Glomerular endothelial cell (primary cell): Measurements from ENCODE around the gene CFAP46. TPM values are rescaled to one million over a fixed set of nuclear protein-coding genes. Genes with fewer than 3 reads are reported as not detected.

Source experiments
- DNase-seq: peaks from one replicate; pipeline ENCODE4 v3.0.0-alpha.2; 2011; ENCODE audit warnings: low read depth, low spot score; ENCODE audit errors: extremely low read depth
- total RNA-seq: library from RNA; depleted of rRNA; stranded (reverse); fragments of >200 nt; gene quantifications from 2 replicates; pipeline ENCODE4 v1.2.3, GENCODE V29; 2015

CFAP46 gene
- total RNA-seq, 1 donor from 2014 or later: 1.9 TPM

DNA sequence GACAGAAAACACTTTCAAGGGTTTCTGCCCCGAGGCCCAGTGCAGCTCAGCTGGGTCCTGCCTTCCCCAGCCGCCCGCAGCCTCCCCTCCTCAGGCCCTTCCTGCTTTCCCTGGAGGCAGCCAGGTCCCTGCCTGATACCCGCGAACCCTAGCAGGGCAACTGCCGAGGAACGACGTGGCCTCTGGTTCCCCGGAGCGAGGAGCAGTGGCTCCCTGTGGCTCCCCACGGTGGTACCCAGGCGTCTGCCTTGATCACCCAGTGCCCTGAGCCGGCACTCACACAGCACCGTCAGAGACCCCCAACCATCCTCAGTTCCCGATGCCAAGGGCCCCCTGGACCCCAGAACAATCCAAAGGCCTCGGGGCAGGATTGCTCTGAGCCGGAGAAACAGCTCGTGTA lies 58.3 kb downstream of the CFAP46 start:
- DNase-seq: no peak

DNA sequence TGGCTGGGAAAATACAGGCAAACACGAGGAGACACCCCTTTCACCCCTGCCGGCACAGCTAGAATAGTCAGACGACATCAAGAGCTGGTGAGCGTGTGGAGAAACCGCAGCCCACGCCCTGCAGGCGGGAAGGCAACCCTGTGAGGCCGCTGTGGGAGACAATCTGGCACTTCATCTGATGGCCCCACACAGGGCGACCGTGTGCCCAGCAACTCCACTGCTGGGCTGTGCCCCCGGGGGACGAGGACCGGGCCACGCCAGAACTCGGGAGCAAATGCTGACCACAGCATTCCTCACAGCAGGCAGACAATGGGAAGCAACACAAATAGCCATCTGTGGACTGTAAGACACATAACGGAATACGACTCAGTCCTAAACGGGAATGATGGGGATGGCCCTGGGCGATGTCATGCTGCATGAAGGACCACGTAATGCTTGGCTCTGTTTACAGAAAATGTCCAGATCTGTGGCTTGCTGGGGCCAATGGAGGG lies 58.9 kb downstream of the CFAP46 start:
- DNase-seq: no peak

DNA sequence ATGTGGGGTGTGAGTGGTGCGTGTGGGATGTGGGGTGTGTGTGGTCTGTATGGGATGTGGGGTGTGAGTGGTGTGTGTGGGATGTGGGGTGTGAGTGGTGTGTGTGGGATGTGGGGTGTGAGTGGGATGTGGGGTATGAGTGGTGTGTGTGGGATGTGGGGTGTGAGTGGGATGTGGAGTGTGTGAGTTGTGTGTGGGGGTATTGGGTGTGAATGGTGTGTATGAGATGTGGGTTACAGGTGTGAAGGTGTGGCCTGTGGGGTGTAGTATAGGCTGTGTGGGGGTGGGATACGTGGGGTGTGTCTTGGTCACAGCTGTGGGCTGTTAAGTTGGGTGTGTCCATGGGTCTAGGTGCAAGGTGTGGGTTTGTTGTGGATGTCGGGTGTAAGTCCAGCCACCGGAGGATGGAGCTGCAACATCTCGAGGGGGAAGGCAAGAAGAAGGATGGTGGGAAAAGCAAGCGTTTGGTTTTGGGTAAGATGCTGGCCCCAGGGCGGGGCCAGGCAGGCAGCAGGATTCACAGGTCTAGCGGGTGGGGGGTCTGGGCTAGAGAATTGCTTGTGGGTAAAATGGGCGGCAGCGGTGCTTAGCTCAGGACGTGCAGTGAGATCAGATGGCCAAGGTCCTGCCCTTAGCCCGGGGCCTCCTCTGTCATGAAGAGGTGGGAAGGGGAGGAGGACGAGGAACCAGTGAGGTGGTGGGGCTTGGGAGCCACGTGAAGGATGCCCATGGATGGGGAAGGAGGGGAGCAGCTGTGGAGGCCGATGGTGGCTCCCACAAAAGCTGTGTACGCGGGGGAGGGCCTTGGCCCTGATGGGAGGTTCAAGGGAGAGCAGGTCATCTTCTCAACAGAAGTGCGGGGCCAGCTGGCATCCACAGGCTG lies 60.1 kb downstream of the CFAP46 start:
- no peak for DNase-seq

DNA sequence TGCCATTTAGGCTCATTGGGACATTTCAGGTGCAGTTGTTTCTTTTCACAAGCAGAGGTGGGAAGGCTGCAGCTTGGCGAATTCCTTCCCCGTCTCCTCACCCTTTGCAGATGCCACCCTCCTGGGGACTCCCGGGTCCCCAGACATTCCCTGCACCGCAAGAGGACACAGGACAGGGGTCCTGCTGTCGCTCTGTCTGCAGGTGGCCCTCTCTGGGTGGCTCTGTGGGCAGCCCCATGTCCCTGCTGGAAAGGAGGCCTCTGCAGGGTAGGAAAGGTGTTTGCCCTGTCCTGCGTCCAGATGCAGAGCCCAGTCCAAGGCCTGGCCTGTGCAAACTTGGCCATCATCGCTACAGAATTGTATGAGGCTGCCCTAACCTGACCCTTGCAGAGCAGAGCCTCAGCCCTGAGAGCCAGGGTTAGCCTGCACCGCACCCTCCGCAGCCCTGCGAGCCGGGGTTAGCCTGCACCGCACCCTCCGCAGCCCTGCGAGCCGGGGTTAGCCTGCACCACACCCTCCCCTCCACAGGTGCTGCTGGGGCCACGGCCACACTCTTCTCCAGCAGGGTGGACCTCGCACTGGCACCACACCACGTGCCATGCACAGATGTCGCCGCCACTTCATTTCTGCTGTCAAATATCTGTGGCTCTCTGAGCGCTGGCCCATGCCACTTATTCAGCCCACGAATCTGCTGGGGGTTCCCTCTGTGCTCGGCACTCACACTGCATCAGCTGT lies 61.0 kb downstream of the CFAP46 start:
- no peak for DNase-seq

DNA sequence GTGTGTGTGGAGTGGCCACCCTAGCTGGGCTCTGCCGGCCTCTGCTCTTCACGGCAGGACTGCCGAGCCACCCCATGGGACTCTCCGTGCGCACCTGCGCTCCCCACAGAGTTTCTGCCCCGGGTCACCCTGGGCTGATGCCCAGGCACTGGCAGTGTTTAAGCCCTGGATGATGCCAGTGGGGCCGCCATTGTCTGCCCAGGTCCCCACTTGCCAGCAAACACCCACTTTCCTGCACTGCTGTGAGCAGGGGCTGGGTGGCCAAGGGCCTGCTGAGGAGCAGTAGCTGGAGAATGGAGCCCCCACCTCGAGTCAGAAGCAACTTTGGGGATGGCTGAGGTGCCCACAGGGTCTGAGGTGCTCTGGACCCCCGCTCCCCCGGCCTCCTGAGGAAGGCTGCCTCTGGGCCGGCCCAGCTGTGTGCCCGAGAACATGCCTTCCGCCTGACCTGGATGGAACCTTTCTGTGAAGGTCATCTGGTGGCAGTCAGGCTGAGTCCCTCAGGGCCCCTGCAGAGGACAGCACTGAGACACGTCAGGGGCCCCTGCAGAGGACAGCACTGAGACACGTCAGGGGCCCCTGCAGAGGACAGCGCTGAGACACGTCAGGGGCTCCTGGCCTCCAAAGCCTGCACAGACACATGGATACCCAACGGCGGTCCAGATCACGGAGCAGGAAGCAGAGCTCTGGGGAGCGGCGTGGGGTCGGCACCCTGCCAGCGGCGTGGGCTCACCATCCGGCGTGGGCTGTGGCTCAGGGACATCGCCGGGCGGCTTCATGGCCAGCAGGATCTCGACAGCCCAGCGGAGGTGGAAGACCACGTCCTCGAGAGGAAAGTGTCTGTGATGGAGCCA lies 62.0 kb downstream of the CFAP46 start:
- no peak for DNase-seq

DNA sequence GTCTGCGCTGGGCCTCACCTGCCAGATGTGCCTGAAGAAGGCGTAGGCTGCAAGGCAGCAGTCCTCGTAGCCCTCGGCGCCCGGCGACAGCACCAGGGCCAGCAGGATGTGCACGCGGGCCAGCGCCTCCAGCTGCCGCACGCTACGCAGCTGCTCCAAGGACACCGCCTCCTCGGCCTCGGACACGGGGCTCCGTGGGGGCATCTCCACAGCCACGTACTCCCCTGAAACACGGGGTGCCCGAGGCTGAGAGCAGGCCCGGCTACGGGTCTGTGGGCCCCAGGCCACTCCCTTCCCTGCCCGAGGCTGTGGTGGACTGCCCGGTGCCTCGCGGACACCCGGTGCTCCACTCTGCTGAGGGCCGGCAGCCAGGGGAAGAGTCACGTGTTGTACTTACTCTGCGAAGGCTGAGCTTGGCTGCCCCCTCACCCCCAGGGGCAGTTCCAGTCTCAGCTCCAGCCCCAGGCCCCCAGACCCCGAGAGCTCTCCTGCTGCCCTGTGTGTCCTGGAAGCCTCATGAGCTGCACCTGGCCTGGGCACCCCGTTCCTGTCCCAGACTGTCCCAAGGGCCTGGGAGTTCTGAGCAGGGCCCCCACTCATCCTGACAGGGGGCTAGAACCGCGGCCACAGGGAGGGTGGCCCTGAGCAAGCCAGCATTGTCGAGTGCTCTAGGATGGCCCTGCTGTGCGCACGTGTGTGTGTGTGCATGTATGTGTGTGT lies 62.8 kb downstream of the CFAP46 start:
- DNase-seq: no peak

DNA sequence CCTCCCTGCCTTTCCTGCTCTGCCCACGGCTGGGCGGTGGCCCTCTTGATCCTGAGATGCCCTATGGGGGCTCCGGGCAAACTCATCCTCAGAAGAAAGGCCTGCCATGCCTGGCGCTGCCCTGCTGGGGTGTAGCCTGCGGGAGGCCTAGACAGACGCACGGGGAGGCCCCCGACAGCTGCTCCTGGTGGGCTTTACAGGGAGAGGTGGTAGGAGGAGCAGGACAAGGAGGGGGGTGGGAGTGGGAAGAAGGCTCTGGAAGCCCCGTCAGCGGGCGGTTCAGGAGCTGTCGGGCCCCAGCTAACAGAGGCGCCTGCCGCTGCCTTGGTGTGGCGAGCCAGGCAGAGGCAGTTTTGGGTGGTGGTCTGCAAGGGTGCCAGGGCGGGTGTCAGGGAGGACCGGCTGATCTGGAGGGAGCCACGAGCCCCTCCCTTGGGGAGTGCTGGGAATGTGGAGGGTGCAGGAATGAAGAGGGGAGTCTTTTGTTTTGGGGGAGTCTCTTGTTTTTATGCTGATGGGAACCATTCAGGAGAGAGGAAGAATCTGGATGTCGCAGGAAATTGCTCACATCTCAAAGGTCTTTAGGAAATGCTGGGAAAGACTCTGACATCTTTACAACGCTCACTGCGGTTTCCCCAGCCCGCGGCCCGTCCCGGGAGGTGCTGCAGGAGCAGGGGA lies 63.5 kb downstream of the CFAP46 start:
- DNase-seq: no peak

DNA sequence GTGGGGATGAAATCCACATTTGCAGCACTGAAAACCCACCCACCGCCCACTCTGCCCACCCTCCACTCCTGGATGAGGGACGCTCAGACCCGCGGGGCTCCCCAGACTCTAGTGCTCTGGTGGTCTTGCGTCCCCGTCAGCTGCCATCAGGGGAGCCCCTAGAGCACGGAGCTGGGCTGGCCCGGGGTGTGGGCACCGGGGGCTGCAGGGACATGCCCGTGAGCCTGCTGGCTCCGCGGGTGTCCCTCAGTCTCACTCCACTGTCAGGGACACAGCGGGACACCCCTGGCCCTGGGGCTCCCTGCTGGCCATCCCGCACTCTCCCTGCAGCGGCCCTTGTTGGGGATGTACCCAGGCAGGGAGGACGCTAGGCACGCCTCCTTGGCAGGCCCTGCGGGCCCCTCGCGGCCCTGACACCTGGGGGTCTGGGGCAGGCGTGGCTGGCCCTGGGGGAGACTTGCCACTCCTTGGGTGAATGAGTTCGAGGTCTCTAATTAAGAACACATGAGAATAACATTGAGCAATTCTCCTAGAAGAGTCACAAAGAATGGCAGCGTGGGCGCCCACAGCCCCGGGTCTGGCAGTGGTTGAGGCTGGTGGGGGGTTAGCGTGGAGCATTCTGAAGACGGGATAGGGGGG lies 64.2 kb downstream of the CFAP46 start:
- no peak for DNase-seq

DNA sequence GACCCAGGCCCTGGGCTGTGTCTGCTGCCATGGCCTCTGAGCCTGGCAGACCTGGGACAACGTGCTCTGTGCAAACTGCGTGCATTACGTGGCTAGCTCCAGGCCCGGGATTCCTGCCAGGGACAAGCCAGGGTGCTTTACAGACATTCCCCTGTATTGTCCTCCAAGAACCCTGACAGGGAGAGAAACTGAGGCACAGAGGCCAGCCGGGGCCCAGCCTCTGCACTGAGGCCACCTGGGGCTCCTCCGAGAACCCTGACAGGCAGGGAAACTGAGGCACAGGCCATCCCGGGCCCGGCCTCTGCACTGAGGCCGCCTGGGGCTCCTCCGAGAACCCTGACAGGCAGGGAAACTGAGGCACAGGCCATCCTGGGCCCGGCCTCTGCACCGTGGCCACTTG lies 64.9 kb downstream of the CFAP46 start:
- no peak for DNase-seq

DNA sequence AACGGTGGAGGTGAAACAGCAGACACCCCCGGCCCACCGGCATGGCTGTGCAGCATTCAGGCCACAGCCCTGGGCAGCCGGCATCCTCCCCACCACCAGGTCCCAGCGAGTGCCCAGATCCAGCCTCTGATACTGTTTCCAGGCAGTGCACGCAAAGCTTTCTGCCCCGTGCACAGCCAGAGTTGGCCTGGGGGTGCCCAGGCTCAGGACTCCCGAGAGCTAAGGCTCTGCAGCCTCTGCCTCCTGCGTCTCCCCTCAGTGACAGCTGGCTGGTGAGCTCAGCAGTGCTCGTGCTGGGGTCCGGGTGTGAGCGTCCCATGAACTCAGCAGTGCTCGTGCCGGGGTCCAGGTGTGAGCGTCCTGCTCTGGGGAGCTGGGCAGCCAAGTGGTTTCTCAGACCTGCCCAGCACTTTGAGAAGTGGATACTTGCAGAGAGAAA lies 65.4 kb downstream of the CFAP46 start:
- no peak for DNase-seq

DNA sequence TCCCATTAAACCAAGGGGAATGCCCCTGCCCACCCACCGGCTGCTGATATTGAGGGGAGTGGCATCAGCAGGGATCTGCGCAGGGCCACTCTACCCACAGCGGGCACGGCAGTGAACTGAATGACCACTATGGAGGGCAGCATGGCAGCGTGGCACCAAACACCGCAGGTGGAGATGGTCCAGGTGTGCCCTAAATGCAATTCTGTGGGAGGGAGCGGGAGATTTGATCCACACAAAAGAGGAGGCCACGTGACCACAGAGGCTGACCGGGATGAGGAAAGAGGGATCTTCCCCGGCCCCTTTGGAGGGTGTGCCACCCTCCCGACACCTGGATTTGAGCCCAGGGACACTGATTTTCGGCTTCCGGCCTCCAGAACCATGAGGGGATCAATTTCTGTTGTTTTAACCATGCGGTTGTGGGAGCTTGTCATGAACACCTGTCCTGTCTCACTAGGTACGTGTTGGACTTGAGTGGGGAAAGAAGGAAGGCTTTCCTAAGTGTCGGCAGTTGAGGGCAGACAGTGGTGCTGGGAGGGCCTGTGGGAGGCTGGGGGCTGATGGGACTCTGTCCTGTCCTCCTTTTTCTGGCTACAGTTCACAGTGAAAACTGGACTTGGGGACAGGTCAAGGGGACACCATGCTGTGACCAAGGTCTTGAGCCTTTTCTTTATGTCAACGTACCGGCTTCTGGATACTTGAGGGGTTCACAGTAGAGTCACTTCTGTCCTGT lies 66.1 kb downstream of the CFAP46 start:
- no peak for DNase-seq

DNA sequence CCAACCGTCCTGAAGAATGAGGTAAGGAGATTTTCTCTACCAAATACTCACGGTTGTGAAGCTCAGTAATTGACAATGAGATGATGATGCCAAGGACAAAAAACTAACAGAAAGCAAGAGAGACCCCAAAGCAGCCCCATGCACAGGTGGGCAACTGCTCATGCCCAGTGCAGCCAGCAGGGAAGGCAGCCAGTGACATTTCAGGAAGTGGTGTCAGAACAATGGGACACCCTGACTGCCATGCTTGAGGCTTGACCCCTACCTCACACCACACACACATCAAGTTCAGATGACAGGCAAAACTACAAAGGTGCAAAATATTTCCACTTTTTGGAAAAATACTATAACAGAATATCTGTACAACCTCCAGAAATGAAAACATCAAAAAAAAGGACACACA lies 66.9 kb downstream of the CFAP46 start:
- DNase-seq: no peak

DNA sequence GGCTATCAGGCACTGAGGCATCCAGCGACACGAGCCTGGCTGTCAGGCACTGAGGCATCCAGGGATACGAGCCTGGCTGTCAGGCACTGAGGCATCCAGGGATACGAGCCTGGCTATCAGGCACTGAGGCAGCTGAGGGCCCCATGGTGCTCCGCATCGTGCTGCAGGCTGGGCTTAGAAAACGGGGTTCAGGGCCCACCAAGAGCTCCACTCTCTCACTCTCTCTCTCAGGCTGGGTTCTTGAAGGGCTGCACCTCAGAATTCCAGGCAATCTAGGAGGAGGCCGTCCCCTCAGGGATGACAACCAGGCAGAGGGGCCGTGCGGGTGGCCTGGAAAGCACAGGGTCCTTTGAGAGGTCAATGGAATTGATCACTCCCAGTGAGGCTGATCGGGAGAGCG lies 69.0 kb downstream of the CFAP46 start:
- no peak for DNase-seq

DNA sequence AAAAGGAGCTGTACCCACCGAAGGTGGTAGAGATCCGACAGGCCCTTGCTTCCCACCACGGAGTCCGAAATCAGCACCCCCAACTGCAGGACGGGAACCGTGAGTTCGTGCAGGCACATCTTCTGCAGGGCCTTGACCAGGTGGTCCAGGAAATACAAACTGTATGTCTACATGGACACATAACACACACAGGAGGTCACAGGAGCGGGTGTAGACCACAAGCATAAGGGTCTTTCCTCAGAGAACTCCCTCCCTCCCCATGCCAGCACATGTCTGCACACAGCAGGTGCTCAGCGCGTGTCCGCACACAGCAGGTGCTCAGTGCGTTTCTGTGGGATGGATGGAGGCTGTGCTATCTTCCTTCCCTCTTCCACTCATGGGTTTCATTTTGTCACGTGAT lies 69.7 kb downstream of the CFAP46 start:
- DNase-seq: no peak

DNA sequence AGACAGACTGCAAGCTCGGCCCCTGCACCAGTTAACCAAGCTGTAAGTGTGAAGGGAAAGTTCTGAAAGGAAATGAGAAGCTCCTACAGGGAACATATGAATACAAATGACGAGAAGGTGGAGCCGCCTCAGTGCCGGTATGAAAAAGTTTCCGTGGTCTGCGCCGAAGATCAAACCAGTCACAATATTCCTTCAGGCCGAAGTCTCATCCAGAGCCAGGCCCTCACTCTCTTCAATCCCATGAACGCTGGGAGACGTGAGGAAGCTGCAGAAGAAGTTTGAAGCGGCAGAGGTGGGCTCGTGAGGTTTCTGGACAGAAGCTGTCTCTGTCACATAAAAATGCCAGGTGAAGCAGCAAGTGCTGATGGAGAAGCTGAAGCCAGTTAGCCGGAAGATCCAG lies 71.9 kb downstream of the CFAP46 start:
- DNase-seq: no peak

DNA sequence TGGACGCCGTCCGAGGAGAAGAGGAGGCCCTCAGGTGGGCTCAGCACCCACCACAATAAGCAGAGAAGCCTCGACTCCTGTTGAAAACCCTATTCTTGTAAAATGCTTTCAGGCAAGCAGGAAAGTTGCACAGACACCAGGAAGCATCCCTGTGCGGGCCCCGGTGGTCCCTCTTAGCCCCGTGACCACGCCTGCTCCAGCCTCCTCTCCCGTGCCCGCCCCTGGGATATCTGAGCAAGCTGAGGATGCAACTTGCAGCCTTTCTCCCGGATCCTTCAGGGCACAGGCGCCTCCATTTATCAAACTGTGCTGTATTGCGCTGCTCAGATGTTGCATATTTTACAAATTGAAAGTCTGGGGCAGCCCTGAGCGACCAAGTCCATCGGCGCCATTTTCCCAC lies 72.7 kb downstream of the CFAP46 start:
- no peak for DNase-seq

DNA sequence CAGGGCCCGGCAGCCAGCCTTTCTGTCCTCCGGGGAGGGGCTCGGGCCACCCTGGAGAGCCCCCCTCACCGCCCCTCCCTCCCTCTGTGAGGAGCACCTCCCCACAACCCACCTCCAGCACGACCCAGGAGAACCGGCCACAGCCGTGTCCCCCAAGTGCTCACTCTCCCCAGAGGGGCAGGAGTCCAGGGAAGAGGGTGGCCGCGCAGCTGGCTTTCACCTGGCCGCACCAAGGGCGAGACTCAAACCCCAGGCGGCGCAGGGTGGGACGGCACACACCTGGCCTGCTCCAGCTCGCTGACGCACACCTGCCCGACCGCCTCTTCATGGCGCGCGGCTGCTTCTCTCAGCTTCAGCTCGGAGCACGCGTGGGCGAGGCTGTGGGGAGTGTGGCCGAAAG lies 73.4 kb downstream of the CFAP46 start:
- DNase-seq: no peak

DNA sequence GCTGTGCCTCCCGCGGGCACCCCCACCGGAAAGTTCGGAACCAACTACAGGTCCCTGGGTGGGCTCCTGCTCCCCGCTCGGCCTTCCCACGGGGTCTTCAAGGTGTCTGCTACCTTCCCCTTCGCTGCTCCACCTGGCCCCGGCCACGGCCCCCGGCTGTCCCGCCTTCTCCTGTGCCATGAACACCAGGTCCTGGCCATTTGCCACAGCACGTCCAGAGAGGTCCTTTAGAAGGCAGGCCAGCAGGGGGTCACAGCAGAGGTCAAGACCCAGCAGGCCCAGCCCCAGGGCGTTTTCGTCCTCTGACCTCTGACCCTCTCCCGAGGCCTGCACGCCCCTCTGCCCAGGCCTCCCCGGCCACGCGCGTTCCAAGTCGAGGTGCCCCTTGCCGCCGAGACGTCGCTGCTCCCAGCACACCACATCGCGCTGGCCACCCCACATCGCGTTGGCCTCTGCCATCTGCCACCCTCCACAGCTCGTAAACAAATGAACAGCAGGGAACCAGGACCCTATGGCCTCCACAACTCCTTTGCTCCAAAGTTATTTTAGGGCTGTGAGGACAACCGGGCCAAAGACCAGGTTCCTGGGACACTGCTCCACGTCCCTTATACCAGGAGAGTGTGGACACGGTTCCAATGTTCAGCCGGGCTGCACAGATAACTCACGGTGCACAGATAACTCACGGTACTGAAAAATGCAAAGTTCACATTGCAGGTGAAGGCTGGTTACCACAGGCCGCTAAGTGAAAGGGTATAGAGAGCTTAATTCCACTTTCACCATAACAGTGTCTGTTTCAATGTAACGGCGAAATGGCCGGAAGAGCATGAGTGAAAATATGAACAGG lies 74.3 kb downstream of the CFAP46 start:
- DNase-seq: no peak
